GM19043 (cell line): ENCODE results near the gene MAGEB1.

Source experiments
- ATAC-seq: cut with Tn5 transposase; IDR thresholded peaks from one replicate; pipeline ENCODE4 v1.9.1; 2021; ENCODE audit warnings: low read depth; ENCODE audit not compliant: unreplicated experiment

The MAGEB1 gene, protein sequence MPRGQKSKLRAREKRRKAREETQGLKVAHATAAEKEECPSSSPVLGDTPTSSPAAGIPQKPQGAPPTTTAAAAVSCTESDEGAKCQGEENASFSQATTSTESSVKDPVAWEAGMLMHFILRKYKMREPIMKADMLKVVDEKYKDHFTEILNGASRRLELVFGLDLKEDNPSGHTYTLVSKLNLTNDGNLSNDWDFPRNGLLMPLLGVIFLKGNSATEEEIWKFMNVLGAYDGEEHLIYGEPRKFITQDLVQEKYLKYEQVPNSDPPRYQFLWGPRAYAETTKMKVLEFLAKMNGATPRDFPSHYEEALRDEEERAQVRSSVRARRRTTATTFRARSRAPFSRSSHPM

DNA sequence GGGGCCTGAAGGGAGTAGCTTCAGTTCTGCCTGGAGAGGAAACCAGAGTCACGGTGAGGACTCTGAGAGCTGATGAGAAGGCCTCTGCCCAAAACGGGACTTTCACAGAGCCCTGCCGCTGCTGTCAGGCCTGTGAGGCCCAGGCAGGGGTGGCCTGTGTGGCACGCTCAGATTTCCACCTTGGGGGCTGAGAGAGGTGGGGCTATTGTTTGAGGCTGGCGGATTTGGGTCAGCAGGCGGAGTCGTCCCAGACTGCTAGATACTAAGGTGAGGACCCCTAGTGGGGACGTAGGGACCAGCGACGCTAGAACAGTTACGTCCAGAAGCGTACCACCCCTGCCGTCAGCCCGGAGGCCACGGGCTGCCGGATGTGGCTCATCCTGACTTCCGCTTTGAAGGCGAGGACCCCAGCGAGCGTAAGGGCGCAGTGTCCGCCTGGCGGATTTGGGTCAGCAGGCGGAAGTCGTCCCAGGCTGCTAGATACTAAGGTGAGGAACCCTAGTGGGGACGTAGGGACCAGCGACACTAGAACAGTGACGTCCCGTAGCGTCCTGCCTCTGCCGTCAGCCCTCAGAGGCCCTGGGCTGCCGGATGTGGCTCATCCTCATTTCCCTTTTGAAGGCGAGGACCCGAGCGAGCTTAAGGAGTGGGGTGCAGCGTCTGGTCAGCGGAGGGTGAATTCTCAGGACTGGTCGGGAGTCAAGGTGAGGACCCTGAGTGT is at the start of gene MAGEB1:
TSS of gene MAGEB1 (plus strand) at position 378 of the 721 bp plus-strand sequence. CDS start 3,348 bp downstream, outside the sequence.
- ATAC-seq, result no peak

DNA sequence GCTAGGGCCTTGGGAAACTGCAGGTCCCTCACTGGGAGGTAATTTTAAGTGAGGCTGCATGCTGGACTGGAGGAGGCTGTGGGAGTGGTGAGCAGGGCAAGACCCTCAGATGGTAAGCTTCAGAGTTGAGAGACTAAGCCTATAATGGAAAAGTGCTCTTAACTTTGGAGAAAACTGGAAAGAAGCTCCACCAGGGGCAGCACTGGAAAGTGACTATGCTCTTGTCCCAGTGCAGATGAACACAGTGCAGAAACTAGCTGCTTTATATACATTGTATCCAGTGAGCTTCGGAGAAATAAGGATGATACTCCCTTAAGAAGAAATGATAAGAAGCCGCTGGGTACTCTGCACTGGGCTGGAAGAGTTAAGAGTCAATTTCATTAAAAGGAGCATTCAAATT is 34.8 kb upstream of the MAGEB1 start:
- ATAC-seq, result no peak

DNA sequence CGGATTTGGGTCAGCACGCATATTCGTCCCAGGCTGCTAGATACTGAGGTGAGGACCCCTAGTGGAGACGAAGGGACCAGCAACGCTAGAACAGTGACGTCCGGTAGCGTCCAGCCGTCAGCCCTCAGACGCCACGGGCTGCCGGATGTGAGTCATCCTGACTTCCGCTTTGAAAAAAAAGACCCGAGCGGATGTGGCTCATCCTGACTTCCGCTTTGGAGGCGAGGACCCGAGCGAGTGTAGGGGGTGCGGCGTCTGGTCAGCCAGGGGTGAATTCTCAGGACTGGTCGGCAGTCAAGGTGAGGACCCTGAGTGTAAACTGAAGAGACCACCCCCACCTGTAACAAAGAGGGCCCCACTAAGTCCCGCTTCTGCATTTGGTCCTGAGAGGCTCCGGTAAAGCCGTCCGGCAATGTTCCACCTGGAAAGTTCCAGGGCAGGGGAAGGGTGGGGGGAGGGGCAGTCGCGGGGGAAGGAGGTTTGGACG is 31.5 kb upstream of the MAGEB1 start, which contains the start of gene MAGEB2:
TSS of gene MAGEB2 (plus strand) at position 207 of the 487 bp plus-strand sequence. CDS start 3,018 bp downstream, outside the sequence.
- no peak for ATAC-seq

DNA sequence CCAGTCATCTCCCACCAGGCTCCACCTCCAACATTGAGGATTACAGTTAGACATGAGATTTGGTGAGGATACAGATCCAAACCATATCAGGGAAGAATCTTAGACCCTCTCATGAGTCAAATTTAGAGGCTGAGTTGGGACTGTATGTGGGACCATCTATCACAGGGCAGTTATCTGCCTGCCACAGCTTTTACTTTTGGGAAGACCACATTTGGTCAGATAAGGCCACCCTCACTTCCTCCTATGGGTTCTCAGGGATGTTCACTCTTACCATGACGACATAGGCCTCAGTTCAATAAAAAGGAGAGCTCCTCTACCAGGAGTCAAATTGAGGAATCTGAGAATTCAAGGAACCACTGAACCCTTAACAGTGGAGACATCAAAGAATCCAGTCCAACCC is 29.5 kb upstream of the MAGEB1 start:
- ATAC-seq, result no peak

DNA sequence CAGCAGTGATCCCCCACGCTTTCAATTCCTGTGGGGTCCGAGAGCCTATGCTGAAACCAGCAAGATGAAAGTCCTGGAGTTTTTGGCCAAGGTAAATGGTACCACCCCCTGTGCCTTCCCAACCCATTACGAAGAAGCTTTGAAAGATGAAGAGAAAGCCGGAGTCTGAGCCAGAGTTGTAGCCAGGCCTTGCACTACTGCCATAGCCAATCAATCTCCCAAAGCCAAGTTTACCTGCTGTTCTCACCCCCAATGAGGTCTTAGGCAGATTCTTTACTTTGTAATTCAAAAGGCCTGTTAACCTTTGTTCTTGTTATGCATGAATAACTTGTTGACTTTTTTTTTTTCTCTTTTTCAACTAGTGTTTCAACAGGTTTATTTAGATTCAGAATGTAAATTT is 27.6 kb upstream of the MAGEB1 start:
- ATAC-seq, result no peak

DNA sequence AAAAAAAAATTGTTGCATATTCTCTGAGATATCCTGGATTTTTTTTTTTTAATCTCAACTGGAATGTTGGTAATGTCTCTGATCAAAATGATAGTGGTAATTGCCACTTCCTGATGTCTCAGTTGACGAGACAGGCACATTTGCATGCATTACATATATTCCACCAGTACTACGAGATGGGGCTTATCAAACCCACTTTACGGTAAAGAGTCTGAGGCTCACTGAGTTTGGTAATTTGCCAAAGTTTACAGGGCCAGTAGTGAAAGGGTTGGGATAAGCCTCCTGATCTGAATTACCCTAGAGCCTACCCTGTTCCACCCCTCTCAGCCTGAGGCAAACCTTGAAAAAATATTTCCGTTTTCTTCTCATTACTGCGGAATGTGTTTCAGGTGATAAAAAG is 26.3 kb upstream of the MAGEB1 start:
- ATAC-seq, result no peak

DNA sequence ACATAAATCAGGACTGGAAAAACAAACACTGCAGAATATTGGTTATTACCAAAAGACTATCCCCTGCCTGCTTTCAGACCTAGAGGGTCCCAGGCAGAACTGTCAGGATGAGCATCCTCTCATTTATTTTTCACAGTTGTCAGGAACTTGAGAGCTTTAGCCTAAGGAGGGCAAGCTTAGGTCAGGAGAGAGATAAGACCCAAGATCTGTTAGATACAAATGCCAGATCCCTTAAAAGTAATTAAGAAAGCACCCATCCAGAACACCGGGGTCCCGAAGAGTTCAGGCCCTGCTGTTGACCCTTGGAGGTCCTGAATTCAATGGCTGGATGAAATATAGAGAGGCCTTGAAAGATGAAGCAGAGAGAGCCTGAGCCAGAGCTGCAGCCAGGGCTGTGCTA is 22.4 kb upstream of the MAGEB1 start:
- ATAC-seq, result no peak

DNA sequence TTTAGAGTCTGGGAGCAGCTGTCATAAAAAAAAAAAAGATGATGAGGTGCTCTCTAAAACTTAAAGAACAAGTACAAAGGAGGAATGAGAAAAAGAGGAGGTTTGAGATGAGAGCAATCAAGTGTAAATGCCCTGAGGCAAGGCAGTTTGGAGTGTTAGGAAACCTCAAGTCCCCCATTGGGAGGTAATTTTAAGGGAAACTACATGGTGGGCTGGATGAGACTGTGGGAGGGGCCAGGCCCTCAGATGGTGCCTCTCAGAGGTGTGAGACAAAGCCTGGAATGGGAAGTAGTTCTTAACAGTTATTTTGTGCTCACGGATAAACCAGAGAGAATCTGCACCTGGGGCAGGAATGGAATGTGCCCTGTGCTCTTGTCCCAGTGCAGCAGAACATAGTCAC is 18.4 kb upstream of the MAGEB1 start:
- no peak for ATAC-seq

DNA sequence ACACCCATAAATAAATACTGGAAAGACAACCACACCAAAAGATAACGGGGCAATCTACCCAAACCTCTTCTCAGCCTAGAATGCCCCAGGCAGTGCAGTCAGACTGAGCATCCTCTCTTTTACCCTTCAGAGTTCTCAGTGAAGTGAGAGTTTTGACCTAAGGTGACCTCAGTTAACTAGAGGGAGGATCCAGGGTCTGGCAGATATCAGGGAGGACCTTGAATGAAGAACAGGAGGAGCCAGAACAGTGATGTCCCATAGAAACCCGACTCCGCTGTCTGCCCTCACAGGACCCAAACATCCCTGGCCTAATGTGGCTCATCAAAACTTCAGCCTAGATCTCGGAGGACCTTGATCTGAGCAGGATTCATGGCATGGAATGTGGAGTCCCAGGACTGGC is 16.6 kb upstream of the MAGEB1 start, which contains the start of gene MAGEB3:
TSS of gene MAGEB3 (plus strand) at position 263 of the 400 bp plus-strand sequence. CDS start 5,268 bp downstream, outside the sequence.
- ATAC-seq, result no peak

DNA sequence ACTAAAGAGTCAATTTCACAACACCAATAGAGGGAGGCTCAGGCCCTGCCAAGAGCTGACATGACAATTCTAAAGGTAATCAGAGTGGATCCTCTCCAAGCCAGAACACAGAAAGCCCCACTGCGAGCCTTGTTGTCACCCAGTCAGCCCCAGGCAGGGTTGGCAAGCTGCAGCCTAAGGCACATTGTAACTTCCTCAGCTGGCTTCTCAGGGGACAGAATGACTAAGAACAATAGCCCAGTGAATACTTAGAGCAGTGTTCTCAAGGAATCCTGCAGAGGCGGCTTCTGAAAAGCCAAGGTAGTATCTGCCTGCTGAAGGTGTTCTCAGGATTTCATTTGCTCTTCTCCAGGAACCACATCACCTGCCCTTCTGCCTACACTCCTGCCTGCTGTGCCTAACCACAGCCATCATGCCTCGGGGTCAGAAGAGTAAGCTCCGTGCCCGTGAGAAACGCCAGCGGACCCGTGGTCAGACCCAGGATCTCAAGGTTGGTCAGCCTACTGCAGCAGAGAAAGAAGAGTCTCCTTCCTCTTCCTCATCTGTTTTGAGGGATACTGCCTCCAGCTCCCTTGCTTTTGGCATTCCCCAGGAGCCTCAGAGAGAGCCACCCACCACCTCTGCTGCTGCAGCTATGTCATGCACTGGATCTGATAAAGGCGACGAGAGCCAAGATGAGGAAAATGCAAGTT is 5.1 kb upstream of the MAGEB1 start, which contains the start of gene MAGEB4:
TSS of gene MAGEB4 (plus strand) at position 277 of the 692 bp plus-strand sequence. CDS start at position 413, 136 bp downstream.
- ATAC-seq, result no peak

DNA sequence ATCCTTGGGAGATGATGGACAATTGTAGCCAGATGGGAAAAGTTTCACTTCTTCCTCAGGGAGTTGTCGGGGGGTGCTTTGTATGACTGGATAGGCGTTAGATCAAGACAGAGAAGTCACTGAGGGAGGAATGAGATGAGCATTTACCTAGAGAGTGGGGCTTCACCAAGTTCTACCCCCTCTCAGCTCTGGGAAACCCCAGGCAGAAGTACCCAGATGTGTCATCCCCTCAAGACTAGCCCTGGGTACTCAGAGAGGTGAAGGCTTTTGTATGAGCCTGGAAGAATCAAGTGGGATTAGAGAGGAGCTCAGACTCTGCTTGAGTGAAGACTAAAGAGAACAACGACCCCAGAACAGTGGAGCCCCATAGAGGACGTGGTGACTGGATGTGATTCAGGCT is 1.9 kb downstream of the MAGEB1 start:
- peak; percentile 41 for ATAC-seq

DNA sequence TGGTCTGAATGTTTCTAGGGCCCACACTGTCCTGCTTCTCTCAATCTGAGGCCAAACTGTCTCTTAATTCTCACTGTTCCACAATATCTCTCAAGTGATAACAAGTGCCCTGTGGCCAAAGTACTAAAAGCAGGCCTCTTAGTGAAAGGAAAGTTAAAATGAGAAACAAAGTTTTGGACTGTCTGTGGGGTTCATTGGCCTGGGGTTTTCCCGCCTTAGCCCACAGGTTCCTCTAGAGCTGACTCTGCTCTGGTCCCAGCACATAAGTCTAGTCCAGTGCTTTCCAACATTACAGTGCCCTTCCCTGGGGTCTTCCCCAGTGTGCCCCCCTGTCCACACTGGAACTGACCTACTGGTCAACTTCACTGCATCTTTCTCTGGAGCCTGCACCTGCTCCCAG is 6.3 kb downstream of the MAGEB1 start:
- no peak for ATAC-seq

DNA sequence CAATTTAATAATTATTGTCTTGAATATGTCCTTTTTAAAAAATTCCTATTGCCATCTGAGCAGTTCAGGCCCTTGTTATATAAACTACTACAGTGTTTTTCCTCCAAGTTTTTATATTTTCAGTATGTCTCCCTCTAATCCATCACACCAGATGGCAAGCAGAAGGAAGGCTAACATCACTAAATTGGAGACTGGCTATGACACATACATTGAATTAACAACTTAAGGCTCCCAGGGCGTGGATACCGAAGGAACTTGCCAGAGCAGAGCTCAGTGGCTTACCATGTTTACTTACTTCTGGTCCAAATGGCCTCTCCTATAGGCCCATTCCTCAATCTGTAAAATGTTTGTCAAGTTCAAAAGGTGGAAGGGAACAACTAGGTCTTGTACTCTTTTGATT is 13.0 kb downstream of the MAGEB1 start:
- no peak for ATAC-seq

DNA sequence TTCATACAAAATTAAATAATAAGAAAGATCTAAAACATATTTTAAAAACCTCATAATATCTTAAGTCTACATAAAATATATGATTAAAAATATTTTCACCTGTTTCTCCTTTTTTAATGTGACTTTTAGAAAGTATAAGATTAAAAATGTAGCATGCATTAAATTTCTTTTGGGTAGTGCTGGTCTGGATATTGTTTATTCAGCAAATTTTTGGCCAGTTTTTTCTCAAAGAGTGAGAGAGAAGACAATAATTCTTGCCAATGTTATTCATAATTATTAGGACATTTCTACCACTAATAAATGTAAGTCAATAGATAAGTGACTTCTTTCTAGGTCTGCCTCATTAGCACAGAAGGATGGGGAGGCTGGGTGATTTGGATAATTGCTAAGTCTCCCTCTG is 14.1 kb downstream of the MAGEB1 start:
- no peak for ATAC-seq

DNA sequence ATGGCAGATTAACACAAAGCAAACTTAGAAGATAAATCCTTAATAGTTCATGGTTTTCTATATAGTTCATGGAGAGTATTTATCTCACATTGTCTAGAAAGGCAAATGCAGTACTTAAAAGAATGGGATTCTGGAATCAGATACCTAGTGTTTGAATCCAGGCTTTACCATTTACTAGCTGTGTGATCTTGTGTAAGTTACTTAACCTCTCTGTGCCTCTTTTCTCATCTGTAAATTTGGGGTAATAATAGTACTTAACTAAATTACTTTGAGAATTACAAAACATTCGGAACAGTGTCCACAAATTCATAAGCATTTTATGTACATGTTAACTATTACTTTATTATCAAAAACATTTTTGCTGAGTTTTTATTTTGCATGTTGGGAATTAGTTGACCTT is 15.8 kb downstream of the MAGEB1 start:
- no peak for ATAC-seq

DNA sequence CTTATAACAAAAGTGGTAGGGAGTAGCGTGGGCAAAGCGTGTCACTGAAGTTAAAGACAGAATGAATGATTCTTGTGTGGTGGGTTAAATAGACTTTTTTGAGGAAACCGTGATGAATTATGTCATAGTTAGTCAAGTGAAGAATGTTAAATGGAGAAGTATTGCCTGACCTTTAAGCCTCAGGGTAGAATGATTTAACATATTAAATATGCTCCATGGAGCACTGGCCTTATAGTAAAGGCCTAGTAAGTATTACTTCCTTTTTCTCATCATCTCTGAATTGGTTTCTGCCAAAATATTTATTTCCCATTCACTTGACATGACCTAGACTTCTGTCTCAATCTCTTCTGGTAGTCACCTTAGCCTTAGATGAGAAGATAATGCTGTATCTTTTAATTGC is 23.7 kb downstream of the MAGEB1 start:
- ATAC-seq, result no peak

DNA sequence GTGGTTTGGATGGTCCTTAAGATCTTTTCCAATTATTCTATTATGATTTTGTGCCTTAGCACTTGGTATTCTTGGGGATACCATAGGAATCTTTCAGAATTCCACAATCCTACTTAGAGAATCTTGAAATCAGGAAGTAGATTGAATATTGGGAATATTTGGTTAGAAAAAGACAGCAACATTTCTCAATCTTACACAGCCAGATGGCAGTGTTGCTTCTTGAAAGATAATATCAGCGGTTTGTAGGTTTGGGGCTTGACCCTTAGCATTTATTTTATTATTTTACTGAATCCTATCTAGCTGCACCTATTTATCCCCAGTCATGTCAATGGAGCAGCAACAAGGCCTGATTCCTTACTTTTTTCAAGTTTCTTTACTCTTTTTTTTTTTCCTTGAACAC is 28.6 kb downstream of the MAGEB1 start:
- no peak for ATAC-seq

DNA sequence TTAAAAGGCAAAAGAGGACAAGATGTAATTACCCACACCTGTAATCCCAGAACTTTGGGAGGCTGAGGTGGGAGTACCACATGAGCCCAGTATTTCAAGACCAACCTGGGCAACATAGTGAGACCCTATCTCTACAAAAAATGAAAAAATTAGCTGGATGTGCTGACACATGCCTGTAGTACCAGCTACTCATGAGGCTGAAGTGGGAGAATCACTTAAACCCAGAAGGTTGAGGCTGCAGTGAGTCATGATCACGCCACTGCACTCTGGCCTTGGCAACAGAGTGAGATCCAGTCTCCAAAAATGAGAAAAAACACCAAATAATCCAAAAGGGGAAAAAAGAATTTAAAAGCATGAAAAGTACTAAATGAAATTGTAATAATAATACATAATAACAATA is 31.4 kb downstream of the MAGEB1 start:
- ATAC-seq, result no peak

DNA sequence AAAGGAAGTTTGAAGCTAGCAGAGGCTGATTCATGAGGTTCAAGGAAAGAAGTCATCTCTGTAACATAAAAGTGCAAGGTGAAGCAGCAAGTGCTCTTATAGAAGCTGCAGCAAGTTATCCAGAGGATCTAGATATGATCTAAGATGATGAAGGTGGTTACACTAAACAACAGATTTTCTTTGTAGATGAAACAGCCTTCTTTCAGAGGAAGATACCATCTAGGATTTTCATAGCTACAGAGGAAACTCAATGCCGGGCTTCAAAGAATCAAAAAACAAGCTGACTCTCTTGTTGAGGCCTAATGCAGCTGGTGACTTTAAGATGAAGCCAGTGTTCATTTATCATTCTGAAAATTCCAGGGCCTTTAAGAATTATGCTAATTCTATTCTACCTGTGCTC is 33.5 kb downstream of the MAGEB1 start:
- ATAC-seq, result no peak

DNA sequence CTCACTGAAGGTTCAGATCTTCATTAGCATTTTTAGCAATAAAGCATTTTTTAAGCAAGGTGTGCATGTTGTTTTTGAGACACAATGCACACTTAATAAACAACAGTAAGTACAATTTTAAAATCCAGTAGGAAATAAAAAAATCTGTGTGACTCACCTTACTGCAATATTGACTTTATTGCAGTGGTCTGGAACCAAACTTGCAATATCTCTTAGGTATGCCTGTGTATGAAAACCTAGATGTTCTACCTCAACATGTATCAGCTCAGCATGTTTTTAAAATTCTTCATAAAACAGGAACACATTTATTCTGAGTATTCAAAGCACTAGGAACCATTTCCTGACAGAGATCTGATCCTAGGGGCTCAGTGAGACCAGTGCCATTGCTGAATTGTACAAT is 35.6 kb downstream of the MAGEB1 start:
- ATAC-seq, result no peak
